ENCODE measurements around the gene TLR9. TPM values are rescaled to one million over a fixed set of nuclear protein-coding genes. Genes with fewer than 3 reads are reported as not detected.

Gene TLR9
- total and polyA plus RNA-seq, 9 of the 15 experiments (the other 6 are each of a cell fraction or from before 2014, with no cell fraction given) = not detected

- TF ChIP-seq RERE (CRISPR knock-in tag; IDR thresholded peaks at IDR 0.05; ENCODE audit: borderline replicate concordance) (no peak), FOXJ2 (tag; IDR thresholded peaks at IDR 0.05) (no peak), ARID4B (CRISPR knock-in tag; IDR thresholded peaks at IDR 0.05) (no peak; the same call in 1 of the 2 replicates), TAF9B (IDR thresholded peaks at IDR 0.05; ENCODE audit: partially characterized antibody) (no peak), ARID2 (IDR thresholded peaks at IDR 0.05) (peak; percentile 99), PHF20 (IDR thresholded peaks at IDR 0.05; ENCODE audit: partially characterized antibody) (no peak), MAX (CRISPR knock-in tag; IDR thresholded peaks at IDR 0.05) (peak; percentile 47; the same call in 1 of the 2 replicates), HMGN3 (IDR thresholded peaks at IDR 0.05; ENCODE audit: borderline replicate concordance, extremely low read depth, insufficient read length, low read depth, low read length) (no peak), RREB1 (CRISPR knock-in tag; IDR thresholded peaks at IDR 0.05) (no peak), MCM3 (IDR thresholded peaks at IDR 0.05) (no peak), ZKSCAN1 (IDR thresholded peaks at IDR 0.05; ENCODE audit: low read depth, low read length) (no peak), CREM (IDR thresholded peaks at IDR 0.05; ENCODE audit: low read depth) (no peak)
Observed at GRCh38 chr3:52238193-52238760, 12.8 kb upstream of the TLR9 start (continued).

Data from K562 (cell line).